Measurements from ENCODE around the gene METRN.
"Not testable (repeated sequence)": the region's sequence is repeated elsewhere in the genome, so short reads cannot be mapped to it uniquely, and the experiment has no call there.

- TF ChIP-seq ZNF565 (CRISPR knock-in tag; conservative IDR thresholded peaks at IDR 0.05; ENCODE audit: low read depth); OSR1 (CRISPR knock-in tag; IDR thresholded peaks at IDR 0.05); GLIS3 (CRISPR knock-in tag; IDR thresholded peaks at IDR 0.05); ZFP30 (CRISPR knock-in tag; IDR thresholded peaks at IDR 0.05); ISL1 (CRISPR knock-in tag; IDR thresholded peaks at IDR 0.05); POU6F1 (CRISPR knock-in tag; IDR thresholded peaks at IDR 0.05; ENCODE audit: borderline replicate concordance, low read depth): not testable (repeated sequence)
- TF ChIP-seq, protein P1, sequence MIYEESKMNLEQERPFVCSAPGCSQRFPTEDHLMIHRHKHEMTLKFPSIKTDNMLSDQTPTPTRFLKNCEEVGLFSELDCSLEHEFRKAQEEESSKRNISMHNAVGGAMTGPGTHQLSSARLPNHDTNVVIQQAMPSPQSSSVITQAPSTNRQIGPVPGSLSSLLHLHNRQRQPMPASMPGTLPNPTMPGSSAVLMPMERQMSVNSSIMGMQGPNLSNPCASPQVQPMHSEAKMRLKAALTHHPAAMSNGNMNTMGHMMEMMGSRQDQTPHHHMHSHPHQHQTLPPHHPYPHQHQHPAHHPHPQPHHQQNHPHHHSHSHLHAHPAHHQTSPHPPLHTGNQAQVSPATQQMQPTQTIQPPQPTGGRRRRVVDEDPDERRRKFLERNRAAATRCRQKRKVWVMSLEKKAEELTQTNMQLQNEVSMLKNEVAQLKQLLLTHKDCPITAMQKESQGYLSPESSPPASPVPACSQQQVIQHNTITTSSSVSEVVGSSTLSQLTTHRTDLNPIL (CRISPR knock-in tag; IDR thresholded peaks at IDR 0.05; ENCODE audit: low read depth), result not testable (repeated sequence)
Measured at GRCh38 chr16:712740-713250, 2.1 kb upstream of the METRN start.
